HCT116 (cell line): ENCODE measurements around the gene OR5B21. TPM values are rescaled to one million over a fixed set of nuclear protein-coding genes. Genes with fewer than 3 reads are reported as not detected.

Experiments
- ATAC-seq: fragments of 200-7000 bp; cut with Tn5 transposase; 2 replicates; pipeline ENCODE4 v1.9.1; 2020; ENCODE audit warnings: mild to moderate bottlenecking, moderate library complexity
- BruUV-seq: library from RNA; stranded (reverse); fragments of 400-500 nt; replicated peaks from 2 replicates; lab custom pipeline; 2021; lab: Mats Ljungman, UMichigan
- CTCF ChIA-PET: fragments of 300-600 bp; sonication (Branson Sonifier 250); formaldehyde crosslinking; loops from one replicate; lab custom pipeline; 2021; ENCODE audit warnings: antibody characterized with exemption; lab: Charles Lee
- POLR2A ChIA-PET: fragments of 300-600, 350-600 bp; sonication (Branson Sonifier 250); formaldehyde crosslinking; loops from one replicate; lab custom pipeline; 2021; ENCODE audit warnings: antibody characterized with exemption; lab: Charles Lee
- RAD21 ChIA-PET, 2 experiments: fragments of 300-600 bp; sonication (Branson Sonifier 250); formaldehyde crosslinking; loops; one replicate each; lab custom pipeline; 2023; ENCODE audit warnings: low total read pairs in 2 of 2; ENCODE audit not compliant: uncharacterized antibody in 2 of 2, unreplicated experiment in 2 of 2, low non-redundant PET in 1 of 2; lab: Charles Lee
- DNase-seq: peaks from one replicate; pipeline ENCODE4 v3.0.0-alpha.2; 2010; ENCODE audit warnings: low read depth, low spot score
- H2AFZ ChIP-seq: fragments of 200-600 bp; shearing (Covaris generic), sonication (generic); 2 replicates; pipeline ENCODE4 v1.6.1; 2017; ENCODE audit warnings: low read depth, mixed run types, mixed read lengths, antibody characterized with exemption, low read length; ENCODE audit not compliant: poor library complexity, severe bottlenecking
- H3K27ac ChIP-seq: 2 replicates; pipeline ENCODE4 v1.5.1; 2012; ENCODE audit warnings: low read depth, low read length
- H3K27me3 ChIP-seq: fragments of 200-600 bp; sonication (generic); 2 replicates; pipeline ENCODE4 v1.6.1; 2016; ENCODE audit warnings: mixed run types, low read length, mixed read lengths; ENCODE audit not compliant: insufficient read depth
- H3K36me3 ChIP-seq, 2 experiments: fragments of 200-500 bp in 1 of 2; fragments of 200-600 bp in 1 of 2; sonication (Bioruptor generic) in 1 of 2; sonication (generic) in 1 of 2; 2 replicates each; pipeline versions ENCODE4 v1.5.1 to v1.6.1; 2014 to 2016; ENCODE audit warnings: low read length in 2 of 2, inconsistent platforms in 1 of 2, mixed read lengths in 1 of 2, mixed run types in 1 of 2; ENCODE audit not compliant: insufficient read depth in 2 of 2, control insufficient read depth in 1 of 2
- H3K4me1 ChIP-seq, 2 experiments: fragments of 200-600 bp in 1 of 2; sonication (generic) in 1 of 2; 2 replicates each; pipeline versions ENCODE4 v1.5.1 to v1.6.1; 2012 to 2017; ENCODE audit warnings: low read length in 2 of 2, inconsistent platforms in 1 of 2, mild to moderate bottlenecking in 1 of 2, mixed read lengths in 1 of 2, mixed run types in 1 of 2, moderate library complexity in 1 of 2; ENCODE audit not compliant: insufficient read depth in 2 of 2, control insufficient read depth in 1 of 2
- H3K4me2 ChIP-seq: fragments of 200-600 bp; sonication (generic); 2 replicates; pipeline ENCODE4 v1.6.1; 2017; ENCODE audit warnings: mixed run types, low read length, mixed read lengths
- H3K4me3 ChIP-seq, 2 experiments: fragments of 200-600 bp in 1 of 2; sonication (generic) in 1 of 2; replicated peaks in 1 of 2; 2 replicates each; pipeline ENCODE4 v1.5.1; 2011 to 2016; ENCODE audit warnings: low read length in 2 of 2, control low read depth in 1 of 2, low read depth in 1 of 2, mild to moderate bottlenecking in 1 of 2, mixed read lengths in 1 of 2, mixed run types in 1 of 2
- H3K79me2 ChIP-seq: fragments of 200-600 bp; sonication (generic); 2 replicates; pipeline ENCODE4 v1.6.1; 2017; ENCODE audit warnings: mild to moderate bottlenecking, mixed run types, low read length, moderate library complexity, mixed read lengths; ENCODE audit not compliant: insufficient read depth
- H3K9ac ChIP-seq: fragments of 200-600 bp; sonication (generic); 2 replicates; pipeline ENCODE4 v1.6.1; 2016; ENCODE audit warnings: low read length, mixed read lengths
- H3K9me2 ChIP-seq: fragments of 200-600 bp; sonication (generic), shearing (Covaris generic); 2 replicates; pipeline ENCODE4 v1.6.1; 2017; ENCODE audit warnings: mixed run types, mild to moderate bottlenecking, moderate library complexity; ENCODE audit not compliant: insufficient read depth
- H3K9me3 ChIP-seq, 2 experiments: fragments of 200-500 bp in 1 of 2; fragments of 200-600 bp in 1 of 2; sonication (Bioruptor generic) in 1 of 2; sonication (generic) in 1 of 2; 2 replicates each; pipeline ENCODE4 v1.6.1; 2014 to 2017; ENCODE audit warnings: low read length in 2 of 2, mixed read lengths in 2 of 2, inconsistent platforms in 1 of 2, low read depth in 1 of 2, mild to moderate bottlenecking in 1 of 2, mixed run types in 1 of 2, moderate library complexity in 1 of 2; ENCODE audit not compliant: control insufficient read depth in 1 of 2, insufficient read depth in 1 of 2
- H4K20me1 ChIP-seq: fragments of 200-600 bp; sonication (generic), shearing (Covaris generic); 2 replicates; pipeline ENCODE4 v1.6.1; 2017; ENCODE audit warnings: mixed run types, mild to moderate bottlenecking, moderate library complexity; ENCODE audit not compliant: insufficient read depth
- CBX3 ChIP-seq: IDR thresholded peaks from 2 replicates; pipeline ENCODE4 v1.6.1; 2012; ENCODE audit warnings: low read depth
- CTCF ChIP-seq, 3 experiments: fragments of 200-600 bp in 1 of 3; sonication (generic) in 1 of 3; IDR thresholded peaks in 2 of 3; conservative IDR thresholded peaks in 1 of 3; 2 replicates each; pipeline ENCODE4 v1.5.1; 2012 to 2017; ENCODE audit warnings: low read depth in 2 of 3, low read length in 2 of 3, antibody characterized with exemption in 1 of 3, borderline replicate concordance in 1 of 3, control low read depth in 1 of 3, mild to moderate bottlenecking in 1 of 3, mixed read lengths in 1 of 3, mixed run types in 1 of 3, moderate library complexity in 1 of 3; ENCODE audit not compliant: insufficient read depth in 1 of 3
- MAX ChIP-seq: IDR thresholded peaks from 2 replicates; pipeline ENCODE4 v1.6.1; 2012
- RAD21 ChIP-seq: IDR thresholded peaks from 2 replicates; pipeline ENCODE4 v1.6.1; 2012; ENCODE audit warnings: low read depth, mild to moderate bottlenecking
- SRF ChIP-seq: IDR thresholded peaks from 2 replicates; pipeline ENCODE4 v1.6.1; 2012; ENCODE audit warnings: low read depth
- TCF7L2 ChIP-seq: IDR thresholded peaks from 2 replicates; pipeline ENCODE4 v1.7.0; 2011; ENCODE audit warnings: borderline replicate concordance, inconsistent platforms; ENCODE audit not compliant: insufficient read depth, insufficient read length; ENCODE audit errors: extremely low read depth
- YY1 ChIP-seq: IDR thresholded peaks from 2 replicates; pipeline ENCODE4 v1.6.1; 2011; ENCODE audit warnings: low read length, low read depth, moderate library complexity, mild to moderate bottlenecking; ENCODE audit not compliant: insufficient replicate concordance; ENCODE audit errors: extremely low read depth
- ZFX ChIP-seq: fragments of 450-650 bp; IDR thresholded peaks from 2 replicates; pipeline ENCODE4 v1.6.1; 2017
- ZNF274 ChIP-seq: fragments of 200-500 bp; sonication (Bioruptor generic); IDR thresholded peaks from 2 replicates; pipeline ENCODE4 v1.6.1; 2014; ENCODE audit warnings: mild to moderate bottlenecking, low read depth, low read length, inconsistent platforms
- intact Hi-C: fragments of 100-400 bp; cut with micrococcal nuclease; formaldehyde crosslinking; loops from 2 replicates; pipeline ENCODE4 v1.10.0; 2022
- total RNA-seq: library from RNA; stranded (reverse); gene quantifications from one replicate; pipeline ENCODE4 v1.2.1, GENCODE V29; 2021; ENCODE audit not compliant: unreplicated experiment

Gene OR5B21
- total RNA-seq, 1 experiment from 2014 or later: not detected

GRCh38 chr11:58524232-58525036 is 16.5 kb upstream of the OR5B21 start:
- BruUV-seq: no TSS peak
- intact Hi-C loops: loop anchor here (5.0 to 10.0 kb wide), 2 partner anchors 390 to 772 kb away; partner anchors contain the start of gene BTBD18
- H3K79me2 ChIP-seq: no peaks in the 10 kb centered on the region
- no peaks in the 10 kb centered on the region for H3K9me2 ChIP-seq
- no peaks in the 10 kb centered on the region for H4K20me1 ChIP-seq
- peak; percentile 98 for ATAC-seq
- no peak overlapping the region for H3K9ac ChIP-seq
- ChIA-PET POLR2A (no interaction called here), CTCF (interaction anchor here (0.9 to 2.3 kb wide), 15 partner anchors 9 to 1179 kb away, joined by 3 to 15 read pairs (median 4); partner anchors contain the start of gene DTX4), RAD21 (no interaction called here)
- H3K9me3 ChIP-seq: no peaks in the 10 kb centered on the region
- H2AFZ ChIP-seq: peak overlapping the region; percentile 43
- no peaks in the 10 kb centered on the region for H3K36me3 ChIP-seq
- H3K4me3 ChIP-seq: peak overlapping the region in 1 of 2 experiments; percentile 2; a peak in 1 of 4 replicates
- H3K4me2 ChIP-seq: peak overlapping the region; percentile 42
- peaks cover 0 to 8% of the 10 kb centered on the region in 2 experiments; a peak in 3 of 4 replicates for H3K4me1 ChIP-seq
- no peak overlapping the region for H3K27ac ChIP-seq
- 0 out of 2 replicates have a peak, but pooled peaks cover 4% of the 10 kb centered on the region for H3K27me3 ChIP-seq
- peak; percentile 71 for DNase-seq
- TF ChIP-seq RAD21 (peak; percentile 64), TCF7L2 (peak; percentile 25), SRF (0 out of 2 replicates have a peak, but pooled peaks have one; percentile 17), YY1 (no peak), ZFX (no peak), ZNF274 (no peak), CTCF (IDR thresholded peaks at IDR 0.05 in 2 of 3, conservative IDR thresholded peaks at IDR 0.05 in 1 of 3; ENCODE audit: borderline replicate concordance in 1 of 3, insufficient read depth in 1 of 3, low read depth in 2 of 3, low read length in 2 of 3) (peak; percentile 67 to 99 (median 78)), CBX3 (0 out of 2 replicates have a peak, but pooled peaks have one; percentile 31), MAX (0 out of 2 replicates have a peak, but pooled peaks have one; percentile 17)
